GM10248 (cell line): ENCODE data around the gene EIF5A.

Experiments
- CTCF ChIA-PET: fragments of 300-600 bp; sonication (Branson Sonifier 250); formaldehyde crosslinking; extraction: SDS; loops from one replicate; lab custom pipeline; 2021; ENCODE audit warnings: antibody characterized with exemption; lab: Yijun Ruan, JAX
- POLR2A ChIA-PET: fragments of 350-650 bp; sonication (Branson Sonifier 250); formaldehyde crosslinking; extraction: SDS; loops from one replicate; lab custom pipeline; 2020; ENCODE audit warnings: antibody characterized with exemption; lab: Yijun Ruan, JAX
- DNase-seq: peaks from one replicate; pipeline ENCODE4 v3.0.0; 2012; ENCODE audit errors: extremely low spot score
- TF ChIP-seq, protein P1 (sequence below): IDR thresholded peaks from 2 replicates; pipeline ENCODE4 v1.5.1; 2012; ENCODE audit warnings: mild to moderate bottlenecking, low read depth; ENCODE audit errors: extremely low read depth, missing control alignments, control extremely low read depth

EIF5A gene

DNA sequence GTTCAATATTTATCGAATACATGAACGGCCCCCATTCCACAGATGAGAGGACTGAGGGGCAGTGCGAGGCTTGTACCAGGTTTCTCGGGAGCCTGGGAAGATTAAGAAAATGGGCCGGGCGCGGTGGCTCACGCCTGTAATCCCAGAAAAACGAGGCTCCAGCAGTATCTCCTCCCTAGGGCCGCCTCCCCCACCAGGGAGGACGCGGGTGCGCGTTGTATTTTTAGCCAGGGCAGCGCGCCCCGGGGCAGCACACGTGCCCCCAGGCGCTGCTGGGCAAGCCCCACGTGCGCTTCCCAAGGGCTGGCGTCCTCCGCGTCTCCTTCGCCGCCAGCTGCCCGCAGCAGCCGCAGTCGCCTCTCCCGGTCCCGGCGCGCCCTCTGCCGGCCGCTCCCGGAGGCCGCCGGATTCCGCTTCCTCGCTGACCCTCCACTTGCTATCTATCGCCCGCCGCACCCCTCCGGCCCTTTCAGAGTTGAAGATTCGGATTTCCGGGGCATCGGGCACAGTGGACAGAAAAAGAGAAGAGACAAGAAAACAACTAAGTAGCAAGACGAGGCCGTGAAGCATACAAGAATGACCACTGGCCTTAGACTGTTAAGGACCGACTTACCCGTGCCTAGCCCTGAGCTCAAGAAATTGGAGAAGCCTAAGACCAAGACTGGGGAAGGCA lies 11.1 kb upstream of the EIF5A start:
- peak; percentile 87 for DNase-seq
- ChIA-PET CTCF (interaction anchor here (0.7 to 2.2 kb wide), 44 partner anchors 9 to 636 kb away, joined by 3 to 80 read pairs (median 4); partner anchors contain the start of genes ACADVL, ACAP1, CLDN7 and CTDNEP1), POLR2A (no interaction called here)
- TF ChIP-seq, protein P1, sequence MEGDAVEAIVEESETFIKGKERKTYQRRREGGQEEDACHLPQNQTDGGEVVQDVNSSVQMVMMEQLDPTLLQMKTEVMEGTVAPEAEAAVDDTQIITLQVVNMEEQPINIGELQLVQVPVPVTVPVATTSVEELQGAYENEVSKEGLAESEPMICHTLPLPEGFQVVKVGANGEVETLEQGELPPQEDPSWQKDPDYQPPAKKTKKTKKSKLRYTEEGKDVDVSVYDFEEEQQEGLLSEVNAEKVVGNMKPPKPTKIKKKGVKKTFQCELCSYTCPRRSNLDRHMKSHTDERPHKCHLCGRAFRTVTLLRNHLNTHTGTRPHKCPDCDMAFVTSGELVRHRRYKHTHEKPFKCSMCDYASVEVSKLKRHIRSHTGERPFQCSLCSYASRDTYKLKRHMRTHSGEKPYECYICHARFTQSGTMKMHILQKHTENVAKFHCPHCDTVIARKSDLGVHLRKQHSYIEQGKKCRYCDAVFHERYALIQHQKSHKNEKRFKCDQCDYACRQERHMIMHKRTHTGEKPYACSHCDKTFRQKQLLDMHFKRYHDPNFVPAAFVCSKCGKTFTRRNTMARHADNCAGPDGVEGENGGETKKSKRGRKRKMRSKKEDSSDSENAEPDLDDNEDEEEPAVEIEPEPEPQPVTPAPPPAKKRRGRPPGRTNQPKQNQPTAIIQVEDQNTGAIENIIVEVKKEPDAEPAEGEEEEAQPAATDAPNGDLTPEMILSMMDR: peak; percentile 93

GRCh38 chr17:7304179-7304578 lies 3.2 kb upstream of the EIF5A start:
- ChIA-PET POLR2A (no interaction called here), CTCF (interaction anchor here (1.6 to 2.4 kb wide), 3 partner anchors 8 to 23 kb away, joined by 3 to 19 read pairs (median 4); partner anchors contain the start of gene SLC2A4)

GRCh38 chr17:7307686-7308624 lies 527 bp downstream of the EIF5A start:
- DNase-seq: no peak
- CTCF ChIA-PET: interaction anchor here (1.2 kb wide), 1 partner anchor 12 kb away, joined by 4 read pairs; no protein-coding TSS in a partner anchor
- POLR2A ChIA-PET: no interaction called here
- TF ChIP-seq, protein P1: no peak

More at GRCh38 chr17:7304179-7304578, 3.2 kb upstream of the EIF5A start:
- DNase-seq: no peak
- TF ChIP-seq, protein P1: no peak

GRCh38 chr17:7308625-7309433 lies 1.4 kb downstream of the EIF5A start:
- TF ChIP-seq, protein P1: no peak
- DNase-seq: peak; percentile 75
- CTCF ChIA-PET: interaction anchor here (0.7 to 1.6 kb wide), 5 partner anchors 12 to 252 kb away, joined by 3 to 4 read pairs (median 3); partner anchors contain the start of gene SLC2A4
- POLR2A ChIA-PET: no interaction called here

DNA sequence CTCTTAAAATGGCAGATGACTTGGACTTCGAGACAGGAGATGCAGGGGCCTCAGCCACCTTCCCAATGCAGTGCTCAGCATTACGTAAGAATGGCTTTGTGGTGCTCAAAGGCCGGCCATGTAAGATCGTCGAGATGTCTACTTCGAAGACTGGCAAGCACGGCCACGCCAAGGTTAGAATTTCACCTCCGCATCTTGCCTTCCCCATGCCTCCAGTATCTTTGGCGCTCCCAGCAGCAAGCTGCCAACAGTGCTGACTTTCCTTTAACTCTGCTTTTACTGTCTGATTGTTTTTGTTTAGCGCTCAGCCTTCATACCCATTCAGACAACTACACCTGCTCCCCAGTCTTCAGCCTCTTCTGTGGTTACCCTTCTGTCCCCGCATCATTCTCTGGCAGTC lies 2.2 kb downstream of the EIF5A start:
- TF ChIP-seq, protein P1: no peak
- no peak for DNase-seq
- ChIA-PET POLR2A (interaction anchor here (0.8 kb wide), 1 partner anchor 266 kb away, joined by 3 read pairs; no protein-coding TSS in a partner anchor), CTCF (interaction anchor here (0.8 to 2.0 kb wide), 8 partner anchors 13 to 251 kb away, joined by 3 to 5 read pairs (median 4); partner anchors contain the start of gene SLC2A4)
